ENCODE measurements around the gene TRAF6.

GRCh38 chr11:36454551-36454940 lies 55.5 kb downstream of the TRAF6 start:
- TF ChIP-seq CTCF (IDR thresholded peaks at IDR 0.05) (no peak), POLR2AphosphoS5 (IDR thresholded peaks at IDR 0.05) (no peak)

Measured in breast epithelium (tissue), 3 donors.